IMR-90 (cell line): ENCODE results near the gene MAK. TPM values are rescaled to one million over a fixed set of nuclear protein-coding genes. Genes with fewer than 3 reads are reported as not detected.
A peak's percentile ranks its signal among the peaks of the same experiment; 100 is the strongest.

Source experiments
- ATAC-seq: fragments of 200-7000 bp; cut with Tn5 transposase; 2 replicates; pipeline ENCODE4 v1.9.1; 2020; ENCODE audit warnings: low read depth, mild to moderate bottlenecking, moderate library complexity
- BruUV-seq: library from RNA; stranded (reverse); fragments of 400-500 nt; replicated peaks from 2 replicates; lab custom pipeline; 2021; lab: Mats Ljungman, UMichigan
- CTCF ChIA-PET: fragments of 300-600 bp; formaldehyde crosslinking; extraction: SDS; loops from one replicate; lab custom pipeline; 2021; ENCODE audit warnings: antibody characterized with exemption; lab: Yijun Ruan, JAX
- POLR2A ChIA-PET: fragments of 300-600 bp; sonication (Branson Sonifier 250); formaldehyde crosslinking; loops from one replicate; lab custom pipeline; 2022; ENCODE audit warnings: antibody characterized with exemption; ENCODE audit not compliant: unreplicated experiment; lab: Charles Lee
- DNase-seq: peaks from one replicate; pipeline ENCODE4 v3.0.0; 2013
- H2AFZ ChIP-seq: replicated peaks from 2 replicates; pipeline ENCODE3; 2013; ENCODE audit warnings: low read length, mild to moderate bottlenecking; ENCODE audit not compliant: poor library complexity
- H2AK5ac ChIP-seq: 2 replicates; pipeline ENCODE4 v1.6.1; 2013; ENCODE audit warnings: low read depth, low read length, inconsistent platforms
- H2AK9ac ChIP-seq: replicated peaks from 2 replicates; pipeline ENCODE3; 2013; ENCODE audit warnings: mild to moderate bottlenecking, low read depth, low read length, moderate library complexity; ENCODE audit not compliant: poor library complexity
- H2BK120ac ChIP-seq: 2 replicates; pipeline ENCODE4 v1.6.1; 2013; ENCODE audit warnings: low read depth, low read length, inconsistent platforms
- H2BK15ac ChIP-seq: 3 replicates; pipeline ENCODE4 v1.6.1; 2013; ENCODE audit warnings: low read depth, low read length, inconsistent platforms
- H2BK20ac ChIP-seq: 2 replicates; pipeline ENCODE4 v1.6.1; 2013; ENCODE audit warnings: low read depth, mild to moderate bottlenecking, inconsistent platforms, low read length, moderate library complexity
- H2BK5ac ChIP-seq: 2 replicates; pipeline ENCODE4 v1.6.1; 2013; ENCODE audit warnings: mild to moderate bottlenecking, low read depth, low read length, inconsistent platforms; ENCODE audit not compliant: poor library complexity, severe bottlenecking
- H3K14ac ChIP-seq: replicated peaks from 2 replicates; pipeline ENCODE4 v1.6.1; 2013; ENCODE audit warnings: low read depth, low read length, inconsistent platforms
- H3K18ac ChIP-seq: 2 replicates; pipeline ENCODE4 v1.6.1; 2013; ENCODE audit warnings: low read depth, low read length, control low read depth
- H3K23ac ChIP-seq: 2 replicates; pipeline ENCODE4 v1.6.1; 2013; ENCODE audit warnings: low read depth, low read length, inconsistent platforms
- H3K27ac ChIP-seq: 2 replicates; pipeline ENCODE4 v1.5.1; 2013; ENCODE audit warnings: mild to moderate bottlenecking, control low read depth, low read length; ENCODE audit not compliant: insufficient read depth
- H3K27me3 ChIP-seq: 2 replicates; pipeline ENCODE4 v1.6.1; 2013; ENCODE audit warnings: low read length; ENCODE audit not compliant: control insufficient read depth, insufficient read depth
- H3K36me3 ChIP-seq: 2 replicates; pipeline ENCODE4 v1.6.1; 2013; ENCODE audit warnings: low read length, mixed read lengths; ENCODE audit not compliant: control insufficient read depth, insufficient read depth
- H3K4ac ChIP-seq: 2 replicates; pipeline ENCODE4 v1.6.1; 2013; ENCODE audit warnings: low read depth, low read length, inconsistent platforms
- H3K4me1 ChIP-seq: 2 replicates; pipeline ENCODE4 v1.6.1; 2013; ENCODE audit warnings: low read length, mixed read lengths; ENCODE audit not compliant: control insufficient read depth, insufficient read depth
- H3K4me2 ChIP-seq: 2 replicates; pipeline ENCODE4 v1.6.1; 2013; ENCODE audit warnings: low read depth, mild to moderate bottlenecking, control low read depth, low read length, moderate library complexity
- H3K4me3 ChIP-seq: 2 replicates; pipeline ENCODE4 v1.5.1; 2013; ENCODE audit warnings: low read depth, mild to moderate bottlenecking, control low read depth, low read length, moderate library complexity; ENCODE audit not compliant: insufficient read depth
- H3K56ac ChIP-seq: 2 replicates; pipeline ENCODE4 v1.6.1; 2013; ENCODE audit warnings: low read length, inconsistent platforms; ENCODE audit not compliant: insufficient read depth; ENCODE audit errors: extremely low read depth
- H3K79me1 ChIP-seq, 2 experiments: 2 replicates each; pipeline ENCODE4 v1.6.1; 2013; ENCODE audit warnings: low read length in 2 of 2, inconsistent platforms in 1 of 2, low read depth in 1 of 2
- H3K9ac ChIP-seq: 2 replicates; pipeline ENCODE4 v1.6.1; 2013; ENCODE audit warnings: low read depth, low read length, control low read depth
- H3K9me1 ChIP-seq: 2 replicates; pipeline ENCODE4 v1.6.1; 2013; ENCODE audit warnings: low read length, inconsistent platforms; ENCODE audit not compliant: insufficient read depth
- H3K9me3 ChIP-seq: 2 replicates; pipeline ENCODE4 v1.6.1; 2013; ENCODE audit warnings: low read length; ENCODE audit not compliant: control insufficient read depth, insufficient read depth
- H4K20me1 ChIP-seq: 2 replicates; pipeline ENCODE4 v1.6.1; 2013; ENCODE audit warnings: low read length, inconsistent platforms; ENCODE audit not compliant: insufficient read depth
- H4K5ac ChIP-seq: 2 replicates; pipeline ENCODE4 v1.6.1; 2013; ENCODE audit warnings: mild to moderate bottlenecking, low read depth, low read length, control low read depth
- H4K8ac ChIP-seq, 2 experiments: 2 replicates each; pipeline ENCODE4 v1.6.1; 2013; ENCODE audit warnings: low read depth in 2 of 2, low read length in 2 of 2, control low read depth in 1 of 2, inconsistent platforms in 1 of 2
- H4K91ac ChIP-seq: 2 replicates; pipeline ENCODE4 v1.6.1; 2013; ENCODE audit warnings: low read depth, low read length, inconsistent platforms; ENCODE audit not compliant: insufficient read depth
- BHLHE40 ChIP-seq: fragments of 150-350 bp; IDR thresholded peaks from 2 replicates; pipeline ENCODE4 v1.6.1; 2016; ENCODE audit warnings: mild to moderate bottlenecking, low read depth, low read length
- CEBPB ChIP-seq: IDR thresholded peaks from 2 replicates; pipeline ENCODE4 v1.6.1; 2012; ENCODE audit warnings: low read depth, low read length, improper control_type of control experiment
- CHD1 ChIP-seq: IDR thresholded peaks from 2 replicates; pipeline ENCODE4 v1.6.1; 2012; ENCODE audit warnings: low read depth, low read length, improper control_type of control experiment
- FOS ChIP-seq: fragments of 150-350 bp; IDR thresholded peaks from 2 replicates; pipeline ENCODE4 v1.6.1; 2016; ENCODE audit warnings: low read depth, low read length
- MAFK ChIP-seq: IDR thresholded peaks from 2 replicates; pipeline ENCODE4 v1.6.1; 2012; ENCODE audit warnings: low read depth, low read length, improper control_type of control experiment
- MAZ ChIP-seq: IDR thresholded peaks from 2 replicates; pipeline ENCODE4 v1.6.1; 2012; ENCODE audit warnings: low read depth, mild to moderate bottlenecking, low read length, improper control_type of control experiment, moderate library complexity, borderline replicate concordance
- MXI1 ChIP-seq: IDR thresholded peaks from 2 replicates; pipeline ENCODE4 v1.6.1; 2012; ENCODE audit warnings: low read depth, mild to moderate bottlenecking, low read length, moderate library complexity, borderline replicate concordance
- NFE2L2 ChIP-seq: fragments of 150-350 bp; IDR thresholded peaks from 2 replicates; pipeline ENCODE4 v1.6.1; 2016; ENCODE audit warnings: low read depth, mild to moderate bottlenecking, low read length
- POLR2A ChIP-seq: IDR thresholded peaks from 2 replicates; pipeline ENCODE4 v1.6.1; 2012; ENCODE audit warnings: mild to moderate bottlenecking, low read depth, low read length
- RAD21 ChIP-seq: IDR thresholded peaks from 2 replicates; pipeline ENCODE4 v1.6.1; 2012; ENCODE audit warnings: low read length, improper control_type of control experiment
- RCOR1 ChIP-seq: IDR thresholded peaks from 2 replicates; pipeline ENCODE4 v1.6.1; 2012; ENCODE audit warnings: mild to moderate bottlenecking, low read length, improper control_type of control experiment; ENCODE audit not compliant: insufficient replicate concordance
- RFX5 ChIP-seq: IDR thresholded peaks from 2 replicates; pipeline ENCODE4 v1.8.0; 2012; ENCODE audit warnings: low read depth, mild to moderate bottlenecking, low read length, moderate library complexity
- SMC3 ChIP-seq: fragments of 150-350 bp; IDR thresholded peaks from 2 replicates; pipeline ENCODE4 v1.6.1; 2016; ENCODE audit warnings: low read depth, mild to moderate bottlenecking, antibody characterized with exemption, low read length, moderate library complexity
- WGBS, 2 experiments: methylation state at CpG; one replicate each; pipeline versions ENCODE4 v1.1.5 to v1.1.7; 2013; ENCODE audit warnings: missing lambda C conversion rate in 2 of 2; ENCODE audit not compliant: insufficient read length in 1 of 2; ENCODE audit errors: extremely low coverage in 2 of 2; 5-methylcytosine and 5-hydroxymethylcytosine counted together
- dilution Hi-C: fragments of 300-500 bp; cut with HindIII; formaldehyde crosslinking; loops from one replicate; pipeline ENCODE4 v1.14.3; 2018; ENCODE audit warnings: low sequenced_read_pairs; ENCODE audit not compliant: unreplicated experiment
- in situ Hi-C: fragments of 300-500 bp; cut with MboI; formaldehyde crosslinking; loops from 3 replicates; pipeline ENCODE4 v1.14.3; 2019; ENCODE audit warnings: low sequenced_read_pairs, inconsistent platforms, mixed read lengths
- intact Hi-C: fragments of 100-400 bp; cut with micrococcal nuclease; formaldehyde crosslinking; loops from 2 replicates; pipeline ENCODE4 v1.10.0; 2022
- polyA plus RNA-seq, 3 experiments: library from polyadenylated mRNA; depleted of rRNA; stranded (reverse); fragments of >200 nt; gene quantifications; 2 replicates each; pipeline ENCODE4 v1.2.3, GENCODE V29; 2012; ENCODE audit warnings: low replicate concordance in 1 of 3
- total RNA-seq: library from RNA; depleted of rRNA; stranded (reverse); fragments of >200 nt; gene quantifications from 2 replicates; pipeline ENCODE4 v1.2.3, GENCODE V29; 2012
- TF ChIP-seq, protein P1 (sequence below): fragments of 150-350 bp; IDR thresholded peaks from 2 replicates; pipeline ENCODE4 v1.6.1; 2016; ENCODE audit warnings: low read depth, mild to moderate bottlenecking, low read length, moderate library complexity, borderline replicate concordance
- TF ChIP-seq, protein P2 (sequence below): conservative IDR thresholded peaks from 2 replicates; pipeline ENCODE4 v1.5.1; 2012; ENCODE audit warnings: mild to moderate bottlenecking, low read depth, low read length, improper control_type of control experiment
- TF ChIP-seq, protein P3 (sequence below): fragments of 150-350 bp; IDR thresholded peaks from 2 replicates; pipeline ENCODE4 v1.6.1; 2017; ENCODE audit warnings: mild to moderate bottlenecking, antibody characterized with exemption, low read length, low read depth

The MAK gene
- total and polyA plus RNA-seq, 2 of the 4 experiments (the other 2 are of a cell fraction) = not detected

DNA sequence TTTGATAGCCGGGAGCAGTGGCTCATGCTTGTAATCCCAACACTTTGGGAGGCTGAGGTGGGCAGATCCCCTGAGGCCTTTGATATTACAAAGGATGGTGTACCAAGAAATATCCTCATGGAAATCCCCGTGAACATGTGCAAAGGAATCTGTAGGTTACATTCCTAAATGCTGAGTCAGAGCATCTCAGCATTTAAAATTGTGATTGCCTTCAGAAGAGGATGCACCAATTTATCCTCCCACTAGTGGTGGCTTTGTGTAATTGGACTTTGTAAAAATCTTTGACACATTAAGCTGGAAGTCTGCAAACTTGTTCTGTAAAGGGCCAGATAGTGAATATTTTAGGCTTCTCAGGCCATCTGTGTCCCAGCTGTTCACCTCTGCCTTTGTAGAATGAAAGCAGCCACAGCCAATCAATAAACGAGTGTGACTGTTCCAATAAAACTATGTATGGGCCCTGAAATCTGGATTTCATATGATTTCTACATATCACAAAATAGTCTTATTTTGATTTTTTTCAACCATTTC lies 79.0 kb downstream of the MAK start:
- no CpG with 5 or more reads among the region's 3 CpGs for WGBS, 2 experiments
- Histone ChIP-seq H4K8ac (0 out of 4 replicates have a peak overlapping the region, but pooled peaks of 1 of the 2 experiments have one; percentile 17), H3K18ac (no peak overlapping the region), H3K9me3 (no peaks in the 10 kb centered on the region), H3K23ac (no peak overlapping the region), H2AK5ac (no peak overlapping the region), H3K27me3 (no peaks in the 10 kb centered on the region), H3K79me1 (peaks cover 20 to 45% of the 10 kb centered on the region in 2 experiments), H2BK20ac (no peak overlapping the region), H3K56ac (no peak overlapping the region), H2BK5ac (peak overlapping the region; percentile 7), H2AFZ (no peak overlapping the region), H3K27ac (no peak overlapping the region), H4K5ac (no peak overlapping the region), H3K4me3 (no peak overlapping the region), H4K91ac (no peak overlapping the region), H3K9me1 (peaks cover 7% of the 10 kb centered on the region; the same call in 1 of the 2 replicates), H3K4me1 (peaks cover 2% of the 10 kb centered on the region), H3K9ac (no peak overlapping the region), H2BK120ac (no peak overlapping the region), H3K14ac (no peak overlapping the region), H3K36me3 (peaks cover 16% of the 10 kb centered on the region), H2AK9ac (no peak overlapping the region), H4K20me1 (no peaks in the 10 kb centered on the region), H3K4me2 (no peak overlapping the region), H2BK15ac (no peak overlapping the region), H3K4ac (no peak overlapping the region)
- dilution Hi-C loops (no loop called here), in situ Hi-C loops (no loop called here), intact Hi-C loops (loop anchor here (1.0 kb wide), 1 partner anchor 249 kb away; no protein-coding TSS in a partner anchor)
- no TSS peak for BruUV-seq
- ATAC-seq (peak; percentile 80), DNase-seq (peak; percentile 96)
- TF ChIP-seq RFX5 (no peak), MAFK (peak; percentile 91), RCOR1 (no peak), FOS (peak; percentile 80), NFE2L2 (peak; percentile 85), CHD1 (no peak), MAZ (no peak), CEBPB (no peak), SMC3 (peak; percentile 34; the same call in 1 of the 2 replicates), BHLHE40 (0 out of 2 replicates have a peak, but pooled peaks have one; percentile 30), MXI1 (no peak), RAD21 (peak; percentile 54), POLR2A (no peak)
- TF ChIP-seq, protein P1, sequence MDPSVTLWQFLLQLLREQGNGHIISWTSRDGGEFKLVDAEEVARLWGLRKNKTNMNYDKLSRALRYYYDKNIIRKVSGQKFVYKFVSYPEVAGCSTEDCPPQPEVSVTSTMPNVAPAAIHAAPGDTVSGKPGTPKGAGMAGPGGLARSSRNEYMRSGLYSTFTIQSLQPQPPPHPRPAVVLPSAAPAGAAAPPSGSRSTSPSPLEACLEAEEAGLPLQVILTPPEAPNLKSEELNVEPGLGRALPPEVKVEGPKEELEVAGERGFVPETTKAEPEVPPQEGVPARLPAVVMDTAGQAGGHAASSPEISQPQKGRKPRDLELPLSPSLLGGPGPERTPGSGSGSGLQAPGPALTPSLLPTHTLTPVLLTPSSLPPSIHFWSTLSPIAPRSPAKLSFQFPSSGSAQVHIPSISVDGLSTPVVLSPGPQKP = no peak
- TF ChIP-seq, protein P2, sequence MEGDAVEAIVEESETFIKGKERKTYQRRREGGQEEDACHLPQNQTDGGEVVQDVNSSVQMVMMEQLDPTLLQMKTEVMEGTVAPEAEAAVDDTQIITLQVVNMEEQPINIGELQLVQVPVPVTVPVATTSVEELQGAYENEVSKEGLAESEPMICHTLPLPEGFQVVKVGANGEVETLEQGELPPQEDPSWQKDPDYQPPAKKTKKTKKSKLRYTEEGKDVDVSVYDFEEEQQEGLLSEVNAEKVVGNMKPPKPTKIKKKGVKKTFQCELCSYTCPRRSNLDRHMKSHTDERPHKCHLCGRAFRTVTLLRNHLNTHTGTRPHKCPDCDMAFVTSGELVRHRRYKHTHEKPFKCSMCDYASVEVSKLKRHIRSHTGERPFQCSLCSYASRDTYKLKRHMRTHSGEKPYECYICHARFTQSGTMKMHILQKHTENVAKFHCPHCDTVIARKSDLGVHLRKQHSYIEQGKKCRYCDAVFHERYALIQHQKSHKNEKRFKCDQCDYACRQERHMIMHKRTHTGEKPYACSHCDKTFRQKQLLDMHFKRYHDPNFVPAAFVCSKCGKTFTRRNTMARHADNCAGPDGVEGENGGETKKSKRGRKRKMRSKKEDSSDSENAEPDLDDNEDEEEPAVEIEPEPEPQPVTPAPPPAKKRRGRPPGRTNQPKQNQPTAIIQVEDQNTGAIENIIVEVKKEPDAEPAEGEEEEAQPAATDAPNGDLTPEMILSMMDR = peak; percentile 60
- TF ChIP-seq, protein P3, sequence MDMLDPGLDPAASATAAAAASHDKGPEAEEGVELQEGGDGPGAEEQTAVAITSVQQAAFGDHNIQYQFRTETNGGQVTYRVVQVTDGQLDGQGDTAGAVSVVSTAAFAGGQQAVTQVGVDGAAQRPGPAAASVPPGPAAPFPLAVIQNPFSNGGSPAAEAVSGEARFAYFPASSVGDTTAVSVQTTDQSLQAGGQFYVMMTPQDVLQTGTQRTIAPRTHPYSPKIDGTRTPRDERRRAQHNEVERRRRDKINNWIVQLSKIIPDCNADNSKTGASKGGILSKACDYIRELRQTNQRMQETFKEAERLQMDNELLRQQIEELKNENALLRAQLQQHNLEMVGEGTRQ = no peak
- CTCF ChIA-PET = interaction anchor here (0.9 to 1.1 kb wide), 2 partner anchors 10 to 40 kb away, joined by 3 to 4 read pairs; no protein-coding TSS in a partner anchor
- POLR2A ChIA-PET = no interaction called here
